ENCODE data around the gene HLA-DMB. TPM values are rescaled to one million over a fixed set of nuclear protein-coding genes. Genes with fewer than 3 reads are reported as not detected.

The HLA-DMB gene
- total RNA-seq, 2 experiments from 2014 or later: 3.5 to 3.6 TPM

DNA sequence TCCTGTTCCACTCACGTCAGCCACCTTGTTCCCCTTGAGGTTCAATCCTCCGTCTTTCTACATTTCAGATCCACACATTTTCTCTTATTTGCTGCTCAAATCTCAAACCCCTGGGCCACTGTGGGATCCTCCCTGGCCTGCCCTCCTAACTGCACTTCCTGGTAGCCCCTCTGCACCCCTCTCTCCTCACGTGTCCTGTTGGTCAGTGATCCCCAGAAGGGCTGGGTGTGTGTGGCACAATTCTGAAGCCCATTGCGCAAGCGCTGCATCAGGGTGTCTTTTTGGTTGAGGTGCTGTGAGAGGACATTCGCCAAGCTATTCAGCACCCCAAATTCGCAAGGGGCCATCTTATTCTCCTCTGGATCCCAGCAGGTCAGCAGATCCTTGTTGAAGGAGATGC lies 2.3 kb downstream of the HLA-DMB start:
- Mint-ChIP-seq H3K9me3 (no peaks in the 10 kb centered on the region), H3K27ac (no peak overlapping the region), H3K4me3 (no peak overlapping the region), H3K36me3 (ENCODE audit: low read depth) (no peaks in the 10 kb centered on the region), H3K27me3 (no peaks in the 10 kb centered on the region), H3K4me1 (ENCODE audit: low read depth) (peaks cover 48% of the 10 kb centered on the region)
- intact Hi-C loops (cut with micrococcal nuclease): no loop called here
- ChIA-PET CTCF (interaction anchor here (0.9 to 15.9 kb wide), 4 partner anchors 14 to 53 kb away, joined by 3 to 372 read pairs (median 193); partner anchors contain the start of genes BRD2 and HLA-DMA), POLR2A (interaction anchor here (0.9 to 15.8 kb wide), 3 partner anchors 24 to 85 kb away, joined by 3 to 392 read pairs (median 3); partner anchors contain the start of genes BRD2 and TAP1)
- no peak for TF ChIP-seq CTCF (IDR thresholded peaks at IDR 0.05)
- ATAC-seq: no peak
- DNase-seq: no peak

- no peak overlapping the region for H3K4me3 Mint-ChIP-seq
- ChIA-PET POLR2A (interaction anchor here (0.6 to 15.8 kb wide), 3 partner anchors 16 to 60 kb away, joined by 3 to 392 read pairs (median 3); partner anchors contain the start of genes BRD2 and HLA-DMA), CTCF (interaction anchor here (1.4 to 15.9 kb wide), 3 partner anchors 15 to 46 kb away, joined by 3 to 372 read pairs (median 364); partner anchors contain the start of gene HLA-DMA)
- no peaks in the 10 kb centered on the region for H3K36me3 Mint-ChIP-seq (ENCODE audit: low read depth)
- H3K4me1 Mint-ChIP-seq (ENCODE audit: low read depth): peaks cover 37% of the 10 kb centered on the region
- H3K9me3 Mint-ChIP-seq: no peaks in the 10 kb centered on the region
- intact Hi-C loops (cut with micrococcal nuclease): no loop called here
- ATAC-seq: no peak
- no peak overlapping the region for H3K27ac Mint-ChIP-seq
- no peak for DNase-seq
- no peaks in the 10 kb centered on the region for H3K27me3 Mint-ChIP-seq
- TF ChIP-seq CTCF (IDR thresholded peaks at IDR 0.05): no peak
Observed at GRCh38 chr6:32937230-32937633, 3.6 kb downstream of the HLA-DMB start.

GRCh38 chr6:32936239-32937152 lies 4.3 kb downstream of the HLA-DMB start:
- CTCF ChIA-PET: interaction anchor here (1.4 to 15.9 kb wide), 4 partner anchors 16 to 47 kb away, joined by 3 to 372 read pairs (median 214); partner anchors contain the start of gene HLA-DMA
- Mint-ChIP-seq H3K27ac (no peak overlapping the region), H3K4me3 (no peak overlapping the region), H3K4me1 (ENCODE audit: low read depth) (peaks cover 31% of the 10 kb centered on the region), H3K36me3 (ENCODE audit: low read depth) (no peaks in the 10 kb centered on the region), H3K27me3 (no peaks in the 10 kb centered on the region), H3K9me3 (no peaks in the 10 kb centered on the region)
- no peak for TF ChIP-seq CTCF (IDR thresholded peaks at IDR 0.05)
- ATAC-seq (no peak), DNase-seq (no peak)
- POLR2A ChIA-PET: interaction anchor here (1.0 to 15.8 kb wide), 2 partner anchors 16 to 39 kb away, joined by 3 to 392 read pairs; partner anchors contain the start of genes BRD2 and HLA-DMA
- intact Hi-C loops (cut with micrococcal nuclease): no loop called here

DNA sequence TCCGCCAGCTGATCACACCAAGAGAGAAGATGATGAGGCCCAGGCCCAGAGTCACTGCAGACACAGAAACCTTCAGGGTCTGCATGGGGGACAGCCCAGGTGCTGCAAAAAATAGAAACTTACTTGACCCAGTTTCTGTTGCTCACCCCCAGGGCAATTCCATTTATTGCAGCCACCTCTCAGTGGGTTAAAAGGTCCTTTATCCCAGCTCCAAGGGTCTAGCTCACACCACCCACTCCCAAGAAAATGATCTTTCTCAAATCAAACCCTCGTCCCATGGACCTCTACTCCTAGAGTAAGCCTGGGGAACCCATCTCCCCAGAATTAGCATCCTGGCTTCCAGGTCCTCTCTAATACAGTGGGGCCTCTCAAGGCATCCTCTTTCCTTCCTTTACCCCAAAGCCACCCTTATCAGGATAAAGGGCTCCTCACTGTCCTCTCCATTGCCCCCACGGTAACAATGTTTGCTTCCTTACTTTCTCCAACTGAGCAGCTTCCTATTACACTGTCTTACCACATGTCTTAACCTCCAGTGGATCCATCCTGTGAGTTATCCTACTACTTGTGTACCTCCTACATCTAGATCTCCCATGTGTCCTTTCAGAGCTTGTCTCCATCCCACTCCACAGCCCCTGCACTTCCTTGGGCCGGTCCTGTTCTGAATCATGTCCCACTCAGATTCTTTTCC lies 5.1 kb downstream of the HLA-DMB start:
- POLR2A ChIA-PET: interaction anchor here (15.8 kb wide), 1 partner anchor 40 kb away, joined by 392 read pairs; the partner anchor contains the start of gene BRD2

More for the DNA sequence above, 5.1 kb downstream of the HLA-DMB start:
- Mint-ChIP-seq H3K4me1 (ENCODE audit: low read depth) (peaks cover 23% of the 10 kb centered on the region), H3K27me3 (no peaks in the 10 kb centered on the region), H3K4me3 (no peak overlapping the region), H3K9me3 (no peaks in the 10 kb centered on the region), H3K36me3 (ENCODE audit: low read depth) (no peaks in the 10 kb centered on the region), H3K27ac (no peak overlapping the region)
- DNase-seq (no peak), ATAC-seq (no peak)
- CTCF ChIA-PET: interaction anchor here (1.1 to 15.9 kb wide), 7 partner anchors 15 to 49 kb away, joined by 3 to 372 read pairs (median 64); partner anchors contain the start of genes BRD2 and HLA-DMA
- no peak for TF ChIP-seq CTCF (IDR thresholded peaks at IDR 0.05)
- intact Hi-C loops (cut with micrococcal nuclease): no loop called here
